Measurements from ENCODE around the gene AGXT2.

Gene AGXT2

GRCh38 chr5:35056686-35057085 lies 8.9 kb upstream of the AGXT2 start:
- no peak for DNase-seq (ENCODE audit: insufficient read length, low spot score)
- no peak for FAIRE-seq
- TF ChIP-seq CTCF (IDR thresholded peaks at IDR 0.05; ENCODE audit: insufficient read depth, missing control alignments), result no peak

GRCh38 chr5:35052838-35053237 lies 5.1 kb upstream of the AGXT2 start:
- DNase-seq (ENCODE audit: insufficient read length, low spot score), result no peak
- no peak for TF ChIP-seq CTCF (IDR thresholded peaks at IDR 0.05; ENCODE audit: insufficient read depth, missing control alignments)
- no peak for FAIRE-seq

GRCh38 chr5:35050541-35051126 lies 2.9 kb upstream of the AGXT2 start:
- FAIRE-seq (no peak), DNase-seq (ENCODE audit: insufficient read length, low spot score) (no peak)
- TF ChIP-seq CTCF (IDR thresholded peaks at IDR 0.05; ENCODE audit: insufficient read depth, missing control alignments), result no peak

GRCh38 chr5:35048910-35049309 lies 1.2 kb upstream of the AGXT2 start:
- no peak for FAIRE-seq
- no peak for TF ChIP-seq CTCF (IDR thresholded peaks at IDR 0.05; ENCODE audit: insufficient read depth, missing control alignments)
- DNase-seq (ENCODE audit: insufficient read length, low spot score), result no peak

- no peak for FAIRE-seq
- DNase-seq (ENCODE audit: insufficient read length, low spot score), result no peak
Measured at GRCh38 chr5:35046774-35047173, 975 bp downstream of the AGXT2 start.

GRCh38 chr5:35045280-35045679 lies 2.5 kb downstream of the AGXT2 start:
- FAIRE-seq, result no peak
- no peak for TF ChIP-seq CTCF (IDR thresholded peaks at IDR 0.05; ENCODE audit: insufficient read depth, missing control alignments)

More at GRCh38 chr5:35046774-35047173, 975 bp downstream of the AGXT2 start:
- TF ChIP-seq CTCF (IDR thresholded peaks at IDR 0.05; ENCODE audit: insufficient read depth, missing control alignments), result no peak

GRCh38 chr5:35044649-35045048 lies 3.1 kb downstream of the AGXT2 start:
- TF ChIP-seq CTCF (IDR thresholded peaks at IDR 0.05; ENCODE audit: insufficient read depth, missing control alignments), result no peak
- FAIRE-seq (no peak), DNase-seq (ENCODE audit: insufficient read length, low spot score) (no peak)

More at GRCh38 chr5:35045280-35045679, 2.5 kb downstream of the AGXT2 start:
- DNase-seq (ENCODE audit: insufficient read length, low spot score), result no peak

Data from D721Med (cell line).